Measurements from ENCODE around the gene MAGEA2B.
"Not testable (repeated sequence)": the region's sequence is repeated elsewhere in the genome, so short reads cannot be mapped to it uniquely, and the experiment has no call there.

MAGEA2B gene

GRCh38 chrX:152706500-152706899 is 7.9 kb upstream of the MAGEA2B start:
- not testable (repeated sequence) for H3K4me1 ChIP-seq (ENCODE audit: insufficient read depth, low read length, poor library complexity, severe bottlenecking); H3K4me2 ChIP-seq (ENCODE audit: low read depth, low read length, poor library complexity, severe bottlenecking); H3K36me3 ChIP-seq (ENCODE audit: insufficient read depth, low read length); H4K20me1 ChIP-seq (ENCODE audit: insufficient read depth, low read length, poor library complexity, severe bottlenecking); H3F3A ChIP-seq (ENCODE audit: low read depth); H3K79me2 ChIP-seq (ENCODE audit: insufficient read depth, low read length); H2AFZ ChIP-seq (ENCODE audit: low read length); H3K9ac ChIP-seq (ENCODE audit: low read depth, low read length, poor library complexity, severe bottlenecking); H3K9me3 ChIP-seq (ENCODE audit: insufficient read depth, low read depth, low read length); H3K4me3 ChIP-seq (ENCODE audit: low read length, poor library complexity, severe bottlenecking); H3K9me2 ChIP-seq (replicated peaks; ENCODE audit: low read depth, low read length); H3K27me3 ChIP-seq (ENCODE audit: insufficient read depth, low read length, poor library complexity, severe bottlenecking)

DNA sequence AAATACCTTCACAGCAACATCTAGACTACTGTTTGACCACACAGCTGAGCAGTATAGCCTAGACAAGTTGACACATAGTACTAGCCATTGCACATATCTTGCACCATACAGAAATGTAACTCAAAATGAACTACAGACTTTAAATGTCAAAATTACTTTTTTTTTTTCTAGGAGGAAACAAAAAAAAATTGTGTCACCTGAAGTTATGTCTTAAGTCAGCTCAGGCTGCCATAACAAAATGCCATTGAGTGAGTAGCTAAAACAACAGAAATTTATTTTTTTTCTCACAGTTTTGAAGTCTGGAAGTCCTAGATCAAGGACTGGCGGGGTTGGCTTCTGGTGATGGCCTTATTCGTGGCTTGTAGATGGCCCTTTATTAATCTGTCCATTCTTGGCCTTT is 5.3 kb upstream of the MAGEA2B start, which contains the start of gene CSAG2:
Gene CSAG2, minus strand, starts transcription at position 101 of the 400 bp plus-strand sequence. CDS start 161 bp downstream, outside the sequence.
- not testable (repeated sequence) for H3K9me3 ChIP-seq (ENCODE audit: insufficient read depth, low read depth, low read length); H3K36me3 ChIP-seq (ENCODE audit: insufficient read depth, low read length); H3K79me2 ChIP-seq (ENCODE audit: insufficient read depth, low read length); H3K4me3 ChIP-seq (ENCODE audit: low read length, poor library complexity, severe bottlenecking); H3F3A ChIP-seq (ENCODE audit: low read depth); H4K20me1 ChIP-seq (ENCODE audit: insufficient read depth, low read length, poor library complexity, severe bottlenecking); H2AFZ ChIP-seq (ENCODE audit: low read length); H3K4me1 ChIP-seq (ENCODE audit: insufficient read depth, low read length, poor library complexity, severe bottlenecking); H3K9me2 ChIP-seq (replicated peaks; ENCODE audit: low read depth, low read length); H3K27me3 ChIP-seq (ENCODE audit: insufficient read depth, low read length, poor library complexity, severe bottlenecking); H3K4me2 ChIP-seq (ENCODE audit: low read depth, low read length, poor library complexity, severe bottlenecking); H3K9ac ChIP-seq (ENCODE audit: low read depth, low read length, poor library complexity, severe bottlenecking)

- H3K9me2 ChIP-seq (replicated peaks; ENCODE audit: low read depth, low read length); H3K9ac ChIP-seq (ENCODE audit: low read depth, low read length, poor library complexity, severe bottlenecking); H3K4me2 ChIP-seq (ENCODE audit: low read depth, low read length, poor library complexity, severe bottlenecking); H3K4me3 ChIP-seq (ENCODE audit: low read length, poor library complexity, severe bottlenecking); H3K36me3 ChIP-seq (ENCODE audit: insufficient read depth, low read length); H3K9me3 ChIP-seq (ENCODE audit: insufficient read depth, low read depth, low read length); H3K27me3 ChIP-seq (ENCODE audit: insufficient read depth, low read length, poor library complexity, severe bottlenecking); H2AFZ ChIP-seq (ENCODE audit: low read length); H3K79me2 ChIP-seq (ENCODE audit: insufficient read depth, low read length); H4K20me1 ChIP-seq (ENCODE audit: insufficient read depth, low read length, poor library complexity, severe bottlenecking); H3K4me1 ChIP-seq (ENCODE audit: insufficient read depth, low read length, poor library complexity, severe bottlenecking); H3F3A ChIP-seq (ENCODE audit: low read depth): not testable (repeated sequence)
Observed at GRCh38 chrX:152713195-152713594, 1.2 kb upstream of the MAGEA2B start.

- no peak overlapping the region for H3K4me2 ChIP-seq (ENCODE audit: low read depth, low read length, poor library complexity, severe bottlenecking)
- TF ChIP-seq, protein P1, sequence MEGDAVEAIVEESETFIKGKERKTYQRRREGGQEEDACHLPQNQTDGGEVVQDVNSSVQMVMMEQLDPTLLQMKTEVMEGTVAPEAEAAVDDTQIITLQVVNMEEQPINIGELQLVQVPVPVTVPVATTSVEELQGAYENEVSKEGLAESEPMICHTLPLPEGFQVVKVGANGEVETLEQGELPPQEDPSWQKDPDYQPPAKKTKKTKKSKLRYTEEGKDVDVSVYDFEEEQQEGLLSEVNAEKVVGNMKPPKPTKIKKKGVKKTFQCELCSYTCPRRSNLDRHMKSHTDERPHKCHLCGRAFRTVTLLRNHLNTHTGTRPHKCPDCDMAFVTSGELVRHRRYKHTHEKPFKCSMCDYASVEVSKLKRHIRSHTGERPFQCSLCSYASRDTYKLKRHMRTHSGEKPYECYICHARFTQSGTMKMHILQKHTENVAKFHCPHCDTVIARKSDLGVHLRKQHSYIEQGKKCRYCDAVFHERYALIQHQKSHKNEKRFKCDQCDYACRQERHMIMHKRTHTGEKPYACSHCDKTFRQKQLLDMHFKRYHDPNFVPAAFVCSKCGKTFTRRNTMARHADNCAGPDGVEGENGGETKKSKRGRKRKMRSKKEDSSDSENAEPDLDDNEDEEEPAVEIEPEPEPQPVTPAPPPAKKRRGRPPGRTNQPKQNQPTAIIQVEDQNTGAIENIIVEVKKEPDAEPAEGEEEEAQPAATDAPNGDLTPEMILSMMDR (conservative IDR thresholded peaks at IDR 0.05; ENCODE audit: low read length): no peak
- no peak for TF ChIP-seq EZH2phosphoT487 (IDR thresholded peaks at IDR 0.05; ENCODE audit: borderline replicate concordance)
- H4K20me1 ChIP-seq (ENCODE audit: insufficient read depth, low read length, poor library complexity, severe bottlenecking): no peaks in the 10 kb centered on the region
- H3K9ac ChIP-seq (ENCODE audit: low read depth, low read length, poor library complexity, severe bottlenecking): no peak overlapping the region
- no peaks in the 10 kb centered on the region for H3K27me3 ChIP-seq (ENCODE audit: insufficient read depth, low read length, poor library complexity, severe bottlenecking)
- no peak overlapping the region for H3K4me3 ChIP-seq (ENCODE audit: low read length, poor library complexity, severe bottlenecking)
- no peaks in the 10 kb centered on the region for H3F3A ChIP-seq (ENCODE audit: low read depth)
- H3K36me3 ChIP-seq (ENCODE audit: insufficient read depth, low read length): no peaks in the 10 kb centered on the region
- no peaks in the 10 kb centered on the region for H3K9me3 ChIP-seq (ENCODE audit: insufficient read depth, low read depth, low read length)
- no peaks in the 10 kb centered on the region for H3K79me2 ChIP-seq (ENCODE audit: insufficient read depth, low read length)
- H3K9me2 ChIP-seq (replicated peaks; ENCODE audit: low read depth, low read length): no peaks in the 10 kb centered on the region
- H3K4me1 ChIP-seq (ENCODE audit: insufficient read depth, low read length, poor library complexity, severe bottlenecking): no peaks in the 10 kb centered on the region
- H2AFZ ChIP-seq (ENCODE audit: low read length): no peak overlapping the region
Observed at GRCh38 chrX:152725409-152725808, 11.0 kb downstream of the MAGEA2B start.

All from Loucy (cell line).